Fibroblast of lung (primary cell): ENCODE results near the gene MPZL3.

ENCODE experiments used
- EZH2 ChIP-seq: IDR thresholded peaks from 2 replicates; pipeline ENCODE4 v1.5.1; 2012; ENCODE audit warnings: low read length, control low read depth, mild to moderate bottlenecking; ENCODE audit errors: missing control alignments
- TF ChIP-seq, protein P1 (sequence below), 2 donors: IDR thresholded peaks in 1 of 2; conservative IDR thresholded peaks in 1 of 2; 1 replicate in 1 of 2; 2 replicates in 1 of 2; pipeline ENCODE4 v1.5.1; 2011 to 2012; ENCODE audit warnings: low read length in 2 of 2, control low read depth in 1 of 2, inconsistent platforms in 1 of 2, low read depth in 1 of 2, mild to moderate bottlenecking in 1 of 2

DNA sequence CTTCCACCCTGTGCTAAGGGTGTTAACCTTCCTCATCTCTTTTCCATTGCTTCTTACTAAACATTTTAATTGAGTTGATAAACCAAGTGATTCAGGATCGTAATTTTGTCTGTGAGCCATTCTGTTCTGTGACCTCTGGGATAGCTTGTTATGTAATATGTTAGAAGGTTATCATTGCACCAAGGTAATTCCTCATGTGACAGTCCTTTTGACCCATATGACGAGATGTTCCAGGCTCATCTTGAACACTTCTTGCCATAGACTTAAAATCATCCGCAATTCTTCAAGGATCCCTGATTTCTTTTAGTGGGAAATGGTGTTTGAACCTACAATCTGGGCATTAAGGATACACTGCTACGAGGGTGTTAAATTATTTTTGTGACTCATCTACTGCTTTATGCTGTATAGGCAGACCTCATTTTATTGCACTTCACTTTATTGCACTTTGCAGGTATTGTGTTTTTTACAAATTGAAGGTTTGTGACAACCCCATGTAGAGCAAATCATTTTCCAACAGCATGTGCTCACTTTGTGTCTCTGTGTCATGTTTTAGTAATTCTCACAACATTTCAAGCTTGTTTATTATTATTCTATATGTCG is 31.0 kb upstream of the MPZL3 start:
- TF ChIP-seq, protein P1, sequence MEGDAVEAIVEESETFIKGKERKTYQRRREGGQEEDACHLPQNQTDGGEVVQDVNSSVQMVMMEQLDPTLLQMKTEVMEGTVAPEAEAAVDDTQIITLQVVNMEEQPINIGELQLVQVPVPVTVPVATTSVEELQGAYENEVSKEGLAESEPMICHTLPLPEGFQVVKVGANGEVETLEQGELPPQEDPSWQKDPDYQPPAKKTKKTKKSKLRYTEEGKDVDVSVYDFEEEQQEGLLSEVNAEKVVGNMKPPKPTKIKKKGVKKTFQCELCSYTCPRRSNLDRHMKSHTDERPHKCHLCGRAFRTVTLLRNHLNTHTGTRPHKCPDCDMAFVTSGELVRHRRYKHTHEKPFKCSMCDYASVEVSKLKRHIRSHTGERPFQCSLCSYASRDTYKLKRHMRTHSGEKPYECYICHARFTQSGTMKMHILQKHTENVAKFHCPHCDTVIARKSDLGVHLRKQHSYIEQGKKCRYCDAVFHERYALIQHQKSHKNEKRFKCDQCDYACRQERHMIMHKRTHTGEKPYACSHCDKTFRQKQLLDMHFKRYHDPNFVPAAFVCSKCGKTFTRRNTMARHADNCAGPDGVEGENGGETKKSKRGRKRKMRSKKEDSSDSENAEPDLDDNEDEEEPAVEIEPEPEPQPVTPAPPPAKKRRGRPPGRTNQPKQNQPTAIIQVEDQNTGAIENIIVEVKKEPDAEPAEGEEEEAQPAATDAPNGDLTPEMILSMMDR (conservative IDR thresholded peaks at IDR 0.05 in 1 of 2, IDR thresholded peaks at IDR 0.05 in 1 of 2; ENCODE audit: low read depth in 1 of 2, low read length in 2 of 2) = no peak
- TF ChIP-seq EZH2 = no peak
